OCI-LY3 (cell line): ENCODE results near the gene COL26A1.

Experiments
- EZH2phosphoT487 ChIP-seq: fragments of 200-600 bp; shearing (Covaris generic); IDR thresholded peaks from 2 replicates; pipeline ENCODE4 v1.6.1; 2018; ENCODE audit warnings: antibody characterized with exemption, mixed run types, low read depth
- TF ChIP-seq, protein P1 (sequence below): fragments of 200-600, 300-600 bp; sonication (generic); IDR thresholded peaks from 2 replicates; pipeline ENCODE4 v1.5.1; 2014; ENCODE audit warnings: antibody characterized with exemption, low read length, low read depth

DNA sequence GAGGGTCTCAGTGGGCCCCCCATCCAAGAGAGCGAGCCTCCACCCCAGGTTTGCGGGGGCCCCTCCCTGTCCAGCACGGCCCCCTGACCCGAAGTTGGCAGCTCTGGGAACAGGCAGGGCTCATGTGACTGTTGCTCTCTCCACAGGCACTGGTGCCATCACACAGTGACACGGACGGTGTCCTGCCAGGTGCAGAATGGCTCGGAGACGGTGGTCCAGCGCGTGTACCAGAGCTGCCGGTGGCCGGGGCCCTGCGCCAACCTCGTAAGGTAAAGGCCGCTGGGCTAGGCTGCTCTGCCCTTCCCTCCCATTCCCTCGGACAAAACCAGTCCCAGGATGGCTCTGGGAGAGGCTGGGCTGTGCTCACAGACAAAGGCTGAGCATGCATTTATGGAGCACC is 57.2 kb downstream of the COL26A1 start:
- TF ChIP-seq, protein P1, sequence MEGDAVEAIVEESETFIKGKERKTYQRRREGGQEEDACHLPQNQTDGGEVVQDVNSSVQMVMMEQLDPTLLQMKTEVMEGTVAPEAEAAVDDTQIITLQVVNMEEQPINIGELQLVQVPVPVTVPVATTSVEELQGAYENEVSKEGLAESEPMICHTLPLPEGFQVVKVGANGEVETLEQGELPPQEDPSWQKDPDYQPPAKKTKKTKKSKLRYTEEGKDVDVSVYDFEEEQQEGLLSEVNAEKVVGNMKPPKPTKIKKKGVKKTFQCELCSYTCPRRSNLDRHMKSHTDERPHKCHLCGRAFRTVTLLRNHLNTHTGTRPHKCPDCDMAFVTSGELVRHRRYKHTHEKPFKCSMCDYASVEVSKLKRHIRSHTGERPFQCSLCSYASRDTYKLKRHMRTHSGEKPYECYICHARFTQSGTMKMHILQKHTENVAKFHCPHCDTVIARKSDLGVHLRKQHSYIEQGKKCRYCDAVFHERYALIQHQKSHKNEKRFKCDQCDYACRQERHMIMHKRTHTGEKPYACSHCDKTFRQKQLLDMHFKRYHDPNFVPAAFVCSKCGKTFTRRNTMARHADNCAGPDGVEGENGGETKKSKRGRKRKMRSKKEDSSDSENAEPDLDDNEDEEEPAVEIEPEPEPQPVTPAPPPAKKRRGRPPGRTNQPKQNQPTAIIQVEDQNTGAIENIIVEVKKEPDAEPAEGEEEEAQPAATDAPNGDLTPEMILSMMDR: no peak
- no peak for TF ChIP-seq EZH2phosphoT487
